Measurements from ENCODE around the gene DCAF8L2. TPM values are rescaled to one million over a fixed set of nuclear protein-coding genes. Genes with fewer than 3 reads are reported as not detected.
"Not testable (repeated sequence)": the region's sequence is repeated elsewhere in the genome, so short reads cannot be mapped to it uniquely, and the experiment has no call there.

DCAF8L2 gene
- total and polyA plus RNA-seq, 2 experiments from 2014 or later = not detected

DNA sequence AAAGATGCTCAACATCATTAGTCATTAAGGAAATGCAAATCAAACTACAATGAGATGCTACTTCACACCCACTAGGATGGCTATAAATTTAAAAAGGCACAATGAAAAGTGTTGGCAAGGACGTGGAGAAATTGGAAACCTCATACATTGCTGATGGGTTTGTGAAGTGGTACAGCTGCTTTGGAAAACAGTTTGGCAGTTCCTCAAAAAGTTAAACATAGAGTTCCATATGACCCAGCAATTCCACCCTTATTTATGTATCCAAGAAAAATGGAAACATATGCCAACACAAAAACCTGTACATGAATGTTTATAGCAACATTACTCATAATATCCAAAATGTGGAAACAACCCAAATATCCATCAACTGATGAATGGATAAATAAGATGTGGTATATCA lies 116.4 kb downstream of the DCAF8L2 start:
- Histone ChIP-seq H3K36me3 (no peaks in the 10 kb centered on the region), H3K27ac (no peak overlapping the region), H3K27me3 (no peaks in the 10 kb centered on the region), H3K9me3 (ENCODE audit: low read depth) (peaks cover 3% of the 10 kb centered on the region), H3K4me3 (no peak overlapping the region), H3K4me1 (ENCODE audit: low read depth) (no peaks in the 10 kb centered on the region)
- DNase-seq (ENCODE audit: low read depth in 1 of 2, low spot score in 1 of 2) = peak in 1 of 2 donors; percentile 5
- TF ChIP-seq, protein P1, sequence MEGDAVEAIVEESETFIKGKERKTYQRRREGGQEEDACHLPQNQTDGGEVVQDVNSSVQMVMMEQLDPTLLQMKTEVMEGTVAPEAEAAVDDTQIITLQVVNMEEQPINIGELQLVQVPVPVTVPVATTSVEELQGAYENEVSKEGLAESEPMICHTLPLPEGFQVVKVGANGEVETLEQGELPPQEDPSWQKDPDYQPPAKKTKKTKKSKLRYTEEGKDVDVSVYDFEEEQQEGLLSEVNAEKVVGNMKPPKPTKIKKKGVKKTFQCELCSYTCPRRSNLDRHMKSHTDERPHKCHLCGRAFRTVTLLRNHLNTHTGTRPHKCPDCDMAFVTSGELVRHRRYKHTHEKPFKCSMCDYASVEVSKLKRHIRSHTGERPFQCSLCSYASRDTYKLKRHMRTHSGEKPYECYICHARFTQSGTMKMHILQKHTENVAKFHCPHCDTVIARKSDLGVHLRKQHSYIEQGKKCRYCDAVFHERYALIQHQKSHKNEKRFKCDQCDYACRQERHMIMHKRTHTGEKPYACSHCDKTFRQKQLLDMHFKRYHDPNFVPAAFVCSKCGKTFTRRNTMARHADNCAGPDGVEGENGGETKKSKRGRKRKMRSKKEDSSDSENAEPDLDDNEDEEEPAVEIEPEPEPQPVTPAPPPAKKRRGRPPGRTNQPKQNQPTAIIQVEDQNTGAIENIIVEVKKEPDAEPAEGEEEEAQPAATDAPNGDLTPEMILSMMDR (IDR thresholded peaks at IDR 0.05; ENCODE audit: low read depth, low read length) = no peak

DNA sequence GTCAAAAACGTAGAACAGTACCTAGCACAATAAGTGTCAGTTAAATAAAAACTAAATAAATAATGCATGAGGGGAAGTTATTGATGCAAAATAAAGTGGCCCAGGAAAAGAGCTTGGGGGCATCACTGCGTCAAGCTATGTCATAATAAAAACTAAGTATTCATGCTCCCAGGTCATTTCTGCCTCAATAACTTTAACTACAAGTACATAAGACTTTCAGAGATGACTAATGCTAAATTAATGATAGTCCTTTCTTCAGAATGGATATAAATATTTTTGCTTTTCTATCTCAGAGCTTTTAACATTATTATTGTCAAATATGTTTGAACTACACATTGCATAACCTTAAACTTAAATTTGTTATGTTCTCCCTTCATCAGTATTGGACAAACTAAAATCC lies 125.5 kb downstream of the DCAF8L2 start:
- Histone ChIP-seq H3K4me3 (no peak overlapping the region), H3K36me3 (no peaks in the 10 kb centered on the region), H3K27ac (no peak overlapping the region), H3K4me1 (ENCODE audit: low read depth) (no peaks in the 10 kb centered on the region), H3K27me3 (no peaks in the 10 kb centered on the region), H3K9me3 (ENCODE audit: low read depth) (no peaks in the 10 kb centered on the region)
- TF ChIP-seq, protein P1 (IDR thresholded peaks at IDR 0.05; ENCODE audit: low read depth, low read length) = no peak
- DNase-seq (ENCODE audit: low read depth in 1 of 2, low spot score in 1 of 2) = no peak

DNA sequence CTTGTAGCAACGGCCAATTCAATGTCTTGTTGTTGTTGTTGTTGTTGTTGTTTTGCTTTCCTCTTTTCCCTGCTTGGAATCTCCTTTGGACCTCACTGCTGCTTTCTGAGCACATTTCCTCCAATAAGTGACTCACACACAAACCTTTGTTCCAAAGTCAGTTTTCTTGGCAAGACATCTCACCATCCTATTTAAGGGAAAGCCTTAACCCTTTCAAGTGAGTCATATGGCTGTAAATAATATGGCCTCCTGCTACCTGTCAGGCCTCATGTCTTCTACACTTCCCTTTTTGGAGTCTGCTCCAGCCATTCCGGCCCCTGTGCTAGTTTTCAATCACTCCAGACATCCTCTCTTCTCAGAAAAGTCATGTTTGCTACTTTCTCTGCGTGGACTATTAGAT lies 138.1 kb downstream of the DCAF8L2 start:
- TF ChIP-seq, protein P1 (IDR thresholded peaks at IDR 0.05; ENCODE audit: low read depth, low read length) = no peak
- H3K27ac ChIP-seq = no peak overlapping the region
- H3K4me3 ChIP-seq = no peak overlapping the region
- DNase-seq (ENCODE audit: low read depth in 1 of 2, low spot score in 1 of 2) = peak in 1 of 2 donors; percentile 55
- H3K36me3 ChIP-seq = no peaks in the 10 kb centered on the region
- no peaks in the 10 kb centered on the region for H3K27me3 ChIP-seq
- H3K9me3 ChIP-seq (ENCODE audit: low read depth) = no peaks in the 10 kb centered on the region
- no peaks in the 10 kb centered on the region for H3K4me1 ChIP-seq (ENCODE audit: low read depth)

DNA sequence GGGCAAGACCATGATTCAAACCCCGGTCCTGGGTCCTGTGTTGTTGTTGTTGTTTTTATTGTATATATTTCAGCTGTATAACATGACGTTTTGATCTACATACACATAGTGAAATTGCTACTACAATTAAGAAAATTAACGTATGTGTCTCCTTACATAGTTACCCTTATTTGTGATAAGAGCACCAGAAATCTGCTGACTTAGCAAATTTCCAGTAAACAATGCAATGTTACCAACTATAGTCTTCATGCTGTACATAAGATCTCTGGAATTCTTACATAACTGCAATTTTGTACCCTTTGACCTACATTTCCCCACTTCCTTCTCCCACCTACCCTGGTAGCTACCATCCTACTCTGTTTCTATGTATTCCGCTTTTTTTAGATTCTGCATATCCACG lies 141.8 kb downstream of the DCAF8L2 start:
- H3K27ac ChIP-seq = no peak overlapping the region

DNA sequence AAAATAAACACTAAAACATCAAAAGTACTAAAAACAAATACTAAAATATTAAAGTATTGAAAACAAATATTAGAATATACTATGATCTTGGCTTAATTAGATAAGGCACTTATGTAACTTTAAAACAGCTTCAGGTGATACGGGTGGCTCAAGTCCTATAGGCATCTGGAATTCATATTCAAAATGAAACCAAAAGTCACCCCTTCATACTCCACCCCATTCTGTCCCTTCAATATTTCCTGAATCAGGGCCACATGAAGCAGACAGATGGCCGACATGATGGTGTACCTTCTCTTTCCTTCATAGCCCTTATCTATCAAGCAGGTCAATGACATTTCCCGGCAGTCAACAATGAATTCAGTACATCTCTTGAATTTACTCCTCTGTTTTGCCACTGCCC lies 145.8 kb downstream of the DCAF8L2 start:
- no peak overlapping the region for H3K4me3 ChIP-seq
- no peak overlapping the region for H3K27ac ChIP-seq
- no peaks in the 10 kb centered on the region for H3K27me3 ChIP-seq
- no peaks in the 10 kb centered on the region for H3K4me1 ChIP-seq (ENCODE audit: low read depth)
- no peaks in the 10 kb centered on the region for H3K36me3 ChIP-seq
- TF ChIP-seq, protein P1 (IDR thresholded peaks at IDR 0.05; ENCODE audit: low read depth, low read length) = no peak
- H3K9me3 ChIP-seq (ENCODE audit: low read depth) = no peaks in the 10 kb centered on the region
- DNase-seq (ENCODE audit: low read depth in 1 of 2, low spot score in 1 of 2) = no peak

More for the DNA sequence above, 141.8 kb downstream of the DCAF8L2 start:
- H3K4me1 ChIP-seq (ENCODE audit: low read depth) = no peaks in the 10 kb centered on the region
- no peaks in the 10 kb centered on the region for H3K9me3 ChIP-seq (ENCODE audit: low read depth)
- H3K4me3 ChIP-seq = no peak overlapping the region
- no peaks in the 10 kb centered on the region for H3K27me3 ChIP-seq
- H3K36me3 ChIP-seq = no peaks in the 10 kb centered on the region
- DNase-seq (ENCODE audit: low read depth in 1 of 2, low spot score in 1 of 2) = no peak
- TF ChIP-seq, protein P1 (IDR thresholded peaks at IDR 0.05; ENCODE audit: low read depth, low read length) = no peak

DNA sequence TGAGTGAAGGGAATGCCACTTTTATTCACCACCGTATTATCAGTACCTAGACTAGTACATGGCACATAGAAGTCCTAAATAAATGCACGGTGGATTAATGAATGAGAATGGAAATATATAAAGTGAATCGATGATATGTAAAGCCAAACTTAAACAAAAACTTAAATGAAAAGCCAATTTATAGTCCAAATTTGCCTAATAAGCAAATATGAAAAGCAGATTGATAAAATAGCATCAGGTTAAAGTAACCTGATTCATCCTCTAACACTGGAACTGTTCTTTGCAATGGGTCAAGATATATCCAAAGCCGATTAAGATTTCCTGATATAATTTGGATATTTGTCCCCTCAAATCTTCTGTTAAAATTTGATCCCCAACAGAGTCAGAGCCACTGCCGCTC lies 150.8 kb downstream of the DCAF8L2 start:
- H3K4me3 ChIP-seq = no peak overlapping the region
- H3K27ac ChIP-seq = no peak overlapping the region
- DNase-seq (ENCODE audit: low read depth in 1 of 2, low spot score in 1 of 2) = no peak
- no peaks in the 10 kb centered on the region for H3K36me3 ChIP-seq
- H3K27me3 ChIP-seq = no peaks in the 10 kb centered on the region
- TF ChIP-seq, protein P1 (IDR thresholded peaks at IDR 0.05; ENCODE audit: low read depth, low read length) = no peak
- no peaks in the 10 kb centered on the region for H3K9me3 ChIP-seq (ENCODE audit: low read depth)
- H3K4me1 ChIP-seq (ENCODE audit: low read depth) = no peaks in the 10 kb centered on the region

DNA sequence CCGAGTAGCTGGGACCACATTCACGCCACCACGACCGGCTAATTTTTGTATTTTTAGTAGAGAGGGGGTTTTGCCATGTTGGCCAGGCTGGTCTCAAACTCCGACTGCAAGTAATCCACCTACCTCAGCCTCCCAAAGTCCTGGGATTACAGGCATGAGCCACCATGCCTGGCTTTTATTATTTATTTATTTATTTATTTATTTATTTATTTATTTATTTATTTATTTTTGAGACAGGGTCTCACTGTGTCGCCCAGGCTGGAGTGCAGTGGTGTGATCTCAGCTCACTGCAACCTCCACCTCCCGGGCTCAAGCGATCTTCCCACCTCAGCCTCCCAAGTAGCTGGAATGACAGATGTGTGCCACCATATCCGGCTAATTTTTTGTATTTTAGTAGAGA lies 153.4 kb downstream of the DCAF8L2 start:
- not testable (repeated sequence) for H3K27ac ChIP-seq; H3K27me3 ChIP-seq; H3K4me3 ChIP-seq; H3K36me3 ChIP-seq; H3K4me1 ChIP-seq (ENCODE audit: low read depth); DNase-seq (ENCODE audit: low read depth in 1 of 2, low spot score in 1 of 2); H3K9me3 ChIP-seq (ENCODE audit: low read depth)
